Liver (tissue), 3 donors: ENCODE measurements around the gene UNC79.

Source experiments
- CTCF ChIP-seq: fragments of 150-350 bp; IDR thresholded peaks from 2 replicates; pipeline ENCODE4 v1.5.1; 2017; ENCODE audit warnings: improper control_type of control experiment, low read depth, low read length; ENCODE audit not compliant: missing input control
- EGR1 ChIP-seq, 2 donors: IDR thresholded peaks; 2 replicates each; pipeline ENCODE4 v1.6.1; 2016 to 2018; ENCODE audit warnings: antibody characterized with exemption in 2 of 2, low read depth in 2 of 2
- FOXA1 ChIP-seq: IDR thresholded peaks from 2 replicates; pipeline ENCODE4 v1.6.1; 2016; ENCODE audit warnings: antibody characterized with exemption
- GABPA ChIP-seq, 2 donors: IDR thresholded peaks in 1 of 2; conservative IDR thresholded peaks in 1 of 2; 2 replicates each; pipeline ENCODE4 v1.6.1; 2016; ENCODE audit warnings: antibody characterized with exemption in 2 of 2, mild to moderate bottlenecking in 1 of 2, moderate library complexity in 1 of 2
- MAX ChIP-seq: IDR thresholded peaks from 2 replicates; pipeline ENCODE4 v1.6.1; 2016; ENCODE audit warnings: antibody characterized with exemption
- RAD21 ChIP-seq, 2 donors: IDR thresholded peaks; 2 replicates each; pipeline ENCODE4 v1.6.1; 2016; ENCODE audit warnings: antibody characterized with exemption in 2 of 2, mild to moderate bottlenecking in 2 of 2
- SP1 ChIP-seq: IDR thresholded peaks from 2 replicates; pipeline ENCODE4 v1.6.1; 2018; ENCODE audit warnings: antibody characterized with exemption, mild to moderate bottlenecking
- TAF1 ChIP-seq: conservative IDR thresholded peaks from 2 replicates; pipeline ENCODE4 v1.6.1; 2016; ENCODE audit warnings: antibody characterized with exemption, mild to moderate bottlenecking
- donor health status: healthy.
- donor health status: healthy.

- TF ChIP-seq MAX (no peak), CTCF (no peak), RAD21 (IDR thresholded peaks at IDR 0.05) (no peak), SP1 (no peak), GABPA (IDR thresholded peaks at IDR 0.05 in 1 of 2, conservative IDR thresholded peaks at IDR 0.05 in 1 of 2) (no peak), FOXA1 (no peak), TAF1 (no peak), EGR1 (IDR thresholded peaks at IDR 0.05; ENCODE audit: low read depth in 2 of 2) (no peak)
These were observed 89.4 kb downstream of the UNC79 start for GRCh38 chr14:93520053-93520607.
